HepG2 (cell line): ENCODE measurements around the gene DRAP1. TPM values are rescaled to one million over a fixed set of nuclear protein-coding genes. Genes with fewer than 3 reads are reported as not detected.

Experiments used
- AFF4 ChIP-seq: sonication (generic); formaldehyde crosslinking; IDR thresholded peaks from 2 replicates; pipeline ENCODE4 v1.4.0; 2020; ENCODE audit warnings: missing genetic modification reagents
- ERF ChIP-seq: IDR thresholded peaks from 2 replicates; pipeline ENCODE4 v1.6.1; 2018; ENCODE audit warnings: missing biosample characterization, missing genetic modification reagents
- NCOA2 ChIP-seq: sonication (generic); formaldehyde crosslinking; IDR thresholded peaks from 2 replicates; pipeline ENCODE4 v1.8.0; 2022; ENCODE audit warnings: inconsistent platforms
- PRMT3 ChIP-seq: sonication (generic); formaldehyde crosslinking; IDR thresholded peaks from 2 replicates; pipeline ENCODE4 v1.8.1; 2022; ENCODE audit warnings: low read depth, mild to moderate bottlenecking, moderate library complexity, missing genetic modification reagents, borderline replicate concordance
- RBM39 ChIP-seq: fragments of 200-400 bp; formaldehyde crosslinking; IDR thresholded peaks from one replicate; pipeline ENCODE4 v1.6.1; 2018; ENCODE audit warnings: antibody characterized with exemption, mild to moderate bottlenecking, low read depth, low read length; ENCODE audit not compliant: poor library complexity, severe bottlenecking
- RFX3 ChIP-seq: IDR thresholded peaks from 2 replicates; pipeline ENCODE4 v1.6.1; 2016; ENCODE audit warnings: missing biosample characterization, missing genetic modification reagents
- RNF2 ChIP-seq: fragments of 450-650 bp; conservative IDR thresholded peaks from 2 replicates; pipeline ENCODE4 v1.6.1; 2016; ENCODE audit warnings: low read depth
- SETDB1 ChIP-seq: sonication (generic); formaldehyde crosslinking; IDR thresholded peaks from 2 replicates; pipeline ENCODE4 v1.5.1; 2020; ENCODE audit warnings: missing genetic modification reagents, mild to moderate bottlenecking, borderline replicate concordance
- SIN3A ChIP-seq: IDR thresholded peaks from 2 replicates; pipeline ENCODE4 v1.6.1; 2011; ENCODE audit warnings: low read depth, mild to moderate bottlenecking, control low read depth, low read length, borderline replicate concordance
- SUZ12 ChIP-seq: fragments of 150-350 bp; IDR thresholded peaks from 2 replicates; pipeline ENCODE4 v1.6.1; 2014; ENCODE audit warnings: low read depth, low read length
- TEF ChIP-seq: sonication (generic); formaldehyde crosslinking; IDR thresholded peaks from 2 replicates; pipeline ENCODE4 v1.5.0; 2020; ENCODE audit warnings: missing genetic modification reagents
- THAP11 ChIP-seq: IDR thresholded peaks from 2 replicates; pipeline ENCODE4 v1.6.1; 2016; ENCODE audit warnings: missing biosample characterization, missing genetic modification reagents
- TMF1 ChIP-seq: sonication (generic); formaldehyde crosslinking; IDR thresholded peaks from 2 replicates; pipeline ENCODE4 v1.8.1; 2022; ENCODE audit warnings: low read depth, missing genetic modification reagents
- U2AF2 ChIP-seq: fragments of 200-400 bp; formaldehyde crosslinking; IDR thresholded peaks from 2 replicates; pipeline ENCODE4 v1.6.1; 2017; ENCODE audit warnings: low read depth, mild to moderate bottlenecking, low read length
- ZBTB2 ChIP-seq: sonication (generic); formaldehyde crosslinking; IDR thresholded peaks from 2 replicates; pipeline ENCODE4 v1.8.0; 2022; ENCODE audit warnings: low read depth, missing genetic modification reagents
- ZBTB42 ChIP-seq: sonication (generic); formaldehyde crosslinking; IDR thresholded peaks from 2 replicates; pipeline ENCODE4 v1.5.0; 2020; ENCODE audit warnings: mild to moderate bottlenecking, missing genetic modification reagents
- ZFP36L1 ChIP-seq: sonication (generic); formaldehyde crosslinking; IDR thresholded peaks from 2 replicates; pipeline ENCODE4 v1.8.0; 2022; ENCODE audit warnings: mild to moderate bottlenecking, missing genetic modification reagents, moderate library complexity
- ZNF225 ChIP-seq: sonication (generic); formaldehyde crosslinking; IDR thresholded peaks from 2 replicates; pipeline ENCODE4 v1.4.0; 2020; ENCODE audit warnings: mild to moderate bottlenecking, missing genetic modification reagents
- ZNF235 ChIP-seq: sonication (generic); formaldehyde crosslinking; IDR thresholded peaks from 2 replicates; pipeline ENCODE4 v1.8.1; 2023; ENCODE audit warnings: mild to moderate bottlenecking, missing genetic modification reagents, borderline replicate concordance
- ZNF30 ChIP-seq: sonication (generic); formaldehyde crosslinking; IDR thresholded peaks from 2 replicates; pipeline ENCODE4 v1.5.0; 2020; ENCODE audit warnings: mild to moderate bottlenecking, missing genetic modification reagents
- ZNF431 ChIP-seq: sonication (generic); formaldehyde crosslinking; IDR thresholded peaks from 2 replicates; pipeline ENCODE4 v1.9.0; 2022; ENCODE audit warnings: missing genetic modification reagents, low read depth, mild to moderate bottlenecking, borderline replicate concordance
- ZNF557 ChIP-seq: sonication (generic); formaldehyde crosslinking; IDR thresholded peaks from 2 replicates; pipeline ENCODE4 v1.4.0; 2020; ENCODE audit warnings: missing genetic modification reagents
- ZNF644 ChIP-seq: IDR thresholded peaks from 2 replicates; pipeline ENCODE4 v1.6.1; 2016; ENCODE audit warnings: low read depth
- ZNF674 ChIP-seq: sonication (generic); formaldehyde crosslinking; IDR thresholded peaks from 2 replicates; pipeline ENCODE4 v1.5.0; 2020; ENCODE audit warnings: low read depth, mild to moderate bottlenecking, missing genetic modification reagents
- ZNF83 ChIP-seq: sonication (generic); formaldehyde crosslinking; IDR thresholded peaks from 2 replicates; pipeline ENCODE4 v1.4.0; 2020; ENCODE audit warnings: missing genetic modification reagents, mild to moderate bottlenecking, borderline replicate concordance
- polyA plus RNA-seq, 8 experiments: library from polyadenylated mRNA; depleted of rRNA in 3 of 8; stranded (reverse) in 7 of 8; unstranded in 1 of 8; fragments of >200 nt; fragmentation: Illumina TruSeq in 4 of 8; extraction: Trizol in 4 of 8; gene quantifications; 2 replicates each; pipeline versions ENCODE4 v1.2.1 to v1.2.3, GENCODE V29; 2011 to 2016; ENCODE audit warnings: low read depth in 4 of 8, missing spikeins in 1 of 8, mixed read lengths in 1 of 8; ENCODE audit not compliant: insufficient read depth in 1 of 8
- total RNA-seq, 5 experiments: library from RNA; depleted of rRNA; stranded (reverse); fragments of >200 nt; fragmentation: Illumina TruSeq; extraction: Trizol; gene quantifications; 2 replicates each; pipeline ENCODE4 v1.2.3, GENCODE V29; 2016; ENCODE audit warnings: low read depth in 1 of 5

Gene DRAP1
- total and polyA plus RNA-seq, 2 of the 13 experiments (the other 11 are each of a cell fraction or from before 2014, with no cell fraction given) = 46.8 to 52.3 TPM

- TF ChIP-seq ZNF674 (CRISPR knock-in tag) = peak; percentile 45; the same call in 1 of the 2 replicates
- peak; percentile 89; the same call in 1 of the 2 replicates for TF ChIP-seq ZFP36L1 (CRISPR knock-in tag)
- TF ChIP-seq ZNF431 = peak; percentile 90; the same call in 1 of the 2 replicates
- TF ChIP-seq NCOA2 (CRISPR knock-in tag) = no peak; the same call in 1 of the 2 replicates
- peak; percentile 58; the same call in 1 of the 2 replicates for TF ChIP-seq ERF (CRISPR knock-in tag)
- peak; percentile 40; the same call in 1 of the 2 replicates for TF ChIP-seq TEF (CRISPR knock-in tag)
- peak; percentile 49; the same call in 1 of the 2 replicates for TF ChIP-seq SIN3A
- TF ChIP-seq SUZ12 = no peak
- TF ChIP-seq ZBTB2 = peak; percentile 83
- peak; percentile 77 for TF ChIP-seq PRMT3 (CRISPR knock-in tag)
- no peak for TF ChIP-seq ZNF225 (CRISPR knock-in tag)
- peak; percentile 97 for TF ChIP-seq TMF1 (CRISPR knock-in tag)
- TF ChIP-seq SETDB1 = no peak
- TF ChIP-seq ZBTB42 (CRISPR knock-in tag) = no peak
- no peak for TF ChIP-seq RBM39
- TF ChIP-seq THAP11 (CRISPR knock-in tag) = peak; percentile 68
- no peak for TF ChIP-seq ZNF644 (CRISPR knock-in tag)
- no peak for TF ChIP-seq AFF4 (CRISPR knock-in tag)
- peak; percentile 54; the same call in 1 of the 2 replicates for TF ChIP-seq ZNF83 (CRISPR knock-in tag)
- no peak for TF ChIP-seq ZNF30
- TF ChIP-seq ZNF235 (CRISPR knock-in tag) = 0 out of 2 replicates have a peak, but pooled peaks have one; percentile 22
- TF ChIP-seq ZNF557 = peak; percentile 91; the same call in 1 of the 2 replicates
- TF ChIP-seq RFX3 (CRISPR knock-in tag) = no peak
- peak; percentile 96 for TF ChIP-seq RNF2
- TF ChIP-seq U2AF2 = no peak
Measured at GRCh38 chr11:65890324-65891218, 28.7 kb upstream of the DRAP1 start, which contains the start of gene CCDC85B (continued).
